Astrocyte of the hippocampus (primary cell): ENCODE results near the gene PPP1CC.
"Not testable (repeated sequence)": the region's sequence is repeated elsewhere in the genome, so short reads cannot be mapped to it uniquely, and the experiment has no call there.

Experiments used
- DNase-seq: peaks from one replicate; pipeline ENCODE4 v3.0.0; 2011; ENCODE audit warnings: low read depth, low spot score

PPP1CC gene

DNA sequence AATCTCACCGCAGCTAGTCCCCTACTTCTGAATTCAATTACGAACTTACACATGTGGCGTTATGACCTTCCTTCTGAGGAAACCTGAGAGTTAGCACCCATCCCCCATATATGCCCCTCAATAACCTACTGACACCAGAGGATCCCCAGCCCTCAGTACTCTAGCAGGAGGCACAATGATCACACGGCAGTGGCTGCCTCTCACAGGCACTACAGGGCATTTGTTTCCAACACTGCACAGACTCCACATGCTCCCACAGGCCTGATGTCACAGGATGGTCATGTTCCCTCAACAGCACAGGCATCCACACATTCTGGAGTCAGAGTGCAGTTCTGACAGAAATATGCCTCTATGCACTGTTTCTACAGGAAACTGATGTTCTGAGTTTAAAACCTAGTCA, 17.4 kb downstream of the PPP1CC start:
- no peak for DNase-seq

DNA sequence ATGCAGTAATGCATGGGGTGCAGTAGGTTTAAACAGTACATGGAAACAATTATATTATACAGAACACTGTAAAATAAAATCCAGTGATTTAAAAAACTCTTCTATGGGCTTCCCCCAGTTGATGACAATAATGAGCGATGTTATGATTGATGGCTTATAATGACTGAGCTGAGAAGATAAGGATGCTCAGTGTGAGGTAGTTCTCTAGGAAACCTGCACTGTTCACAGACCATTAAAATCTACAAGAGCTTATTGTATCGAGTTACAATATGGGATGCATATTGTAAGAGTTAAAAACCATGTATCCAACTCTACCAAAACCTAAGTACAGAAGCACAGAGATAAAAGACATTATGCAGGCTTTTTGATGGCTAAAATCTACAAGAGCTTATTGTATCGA, 19.8 kb downstream of the PPP1CC start:
- DNase-seq = not testable (repeated sequence)

DNA sequence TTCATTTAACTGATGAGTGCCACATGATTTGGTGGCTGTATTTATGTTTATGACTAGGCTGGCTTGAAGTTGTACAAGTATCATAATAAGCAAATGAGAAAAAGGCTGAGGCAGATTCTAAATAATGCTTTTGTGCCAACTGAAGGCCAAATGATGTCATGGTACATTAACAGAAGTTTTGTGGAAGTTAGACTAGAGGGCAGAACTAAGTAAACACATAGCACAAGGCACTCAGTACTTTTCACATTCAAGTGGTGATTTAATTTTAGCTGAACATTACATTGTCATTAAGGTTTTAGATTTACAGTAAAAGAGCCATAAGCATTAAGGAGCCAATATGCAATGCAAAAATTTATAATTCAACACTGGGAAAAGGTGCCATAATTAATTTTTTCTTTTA, 21.1 kb downstream of the PPP1CC start:
- DNase-seq = no peak

DNA sequence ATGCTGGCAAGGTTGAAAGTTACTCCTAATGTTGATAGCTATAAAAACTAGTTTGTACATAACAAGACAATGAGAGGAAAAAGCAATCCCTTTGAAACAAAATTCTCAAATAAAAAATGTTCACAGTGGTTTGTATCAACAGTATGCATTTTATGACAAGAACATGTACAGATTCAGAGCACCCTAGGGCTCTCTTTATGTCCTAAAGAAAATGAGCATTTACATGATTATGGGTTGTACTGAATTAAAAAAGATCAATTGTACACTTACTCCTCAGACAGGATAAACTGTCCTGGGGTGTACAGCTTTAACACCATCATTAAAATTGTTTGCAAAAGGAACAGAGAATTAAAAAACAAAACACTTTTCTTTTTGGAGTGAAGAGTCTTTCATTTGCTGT, 22.2 kb downstream of the PPP1CC start:
- no peak for DNase-seq

DNA sequence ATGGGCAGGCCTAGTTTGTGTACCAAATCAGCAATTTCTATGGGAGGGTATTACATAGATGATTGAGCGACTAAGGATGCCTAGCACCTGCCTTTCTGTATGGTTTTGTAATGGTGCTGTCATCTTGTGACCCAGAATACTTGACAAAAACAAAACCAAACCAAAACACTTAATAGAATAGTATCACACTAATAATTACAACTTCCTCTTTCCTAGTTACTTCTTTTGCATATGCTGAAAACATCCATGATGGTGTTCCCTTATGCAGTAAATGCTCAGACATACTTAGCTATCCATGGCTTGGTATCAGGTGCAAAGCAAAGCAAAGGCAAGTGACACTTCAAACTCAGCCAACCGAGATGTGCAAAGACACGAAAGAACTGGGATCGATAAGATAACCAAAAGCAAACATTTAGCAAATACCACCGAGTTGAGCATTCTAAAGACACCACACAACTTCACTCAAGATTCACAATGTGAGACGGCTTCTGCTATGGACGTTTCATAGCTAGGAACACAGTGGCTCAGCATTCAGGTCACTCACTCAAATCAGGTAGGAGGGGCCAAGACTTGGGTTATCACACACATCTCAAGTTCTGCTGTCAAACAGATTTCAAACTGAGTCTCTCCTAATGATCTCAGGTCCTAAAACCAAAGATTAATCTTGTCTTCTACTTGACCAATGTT, 24.3 kb downstream of the PPP1CC start:
- DNase-seq = no peak

DNA sequence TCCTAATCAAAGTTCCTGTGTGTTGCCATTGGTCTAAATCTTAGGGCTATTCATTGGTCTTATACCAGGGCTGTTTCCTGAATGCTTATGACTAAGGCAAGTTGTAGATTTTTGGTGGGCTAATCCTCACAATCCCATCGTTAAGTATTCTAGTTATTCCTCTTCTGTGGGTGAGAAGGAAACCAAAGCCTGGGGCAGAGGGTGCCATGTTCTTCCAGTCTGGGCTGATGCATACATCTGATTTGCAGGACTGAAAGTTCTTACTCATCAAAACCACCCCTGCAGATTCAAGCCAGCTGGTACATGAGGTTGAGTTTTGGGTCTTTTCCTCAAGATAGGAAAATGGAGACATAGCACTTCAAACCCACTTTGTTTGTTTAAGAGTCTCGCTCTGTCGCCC, 25.7 kb downstream of the PPP1CC start:
- DNase-seq = no peak

DNA sequence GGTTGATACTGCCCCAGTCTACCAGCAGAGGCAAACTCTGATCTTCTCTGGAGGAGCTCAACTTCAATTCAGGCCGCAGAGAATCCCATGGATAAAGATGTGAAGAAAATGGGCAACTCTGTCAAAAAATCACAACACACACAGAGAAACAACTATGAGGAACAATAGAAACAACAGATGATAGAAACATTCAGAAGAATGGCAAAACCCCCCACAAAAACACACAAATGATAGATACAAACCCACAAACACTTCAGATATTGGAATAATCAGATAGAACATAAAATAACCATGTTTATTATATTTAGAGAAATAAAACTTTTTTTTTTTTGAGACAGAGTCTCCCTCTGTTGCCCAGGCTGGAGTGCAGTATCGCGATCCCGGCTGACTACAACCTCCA, 33.8 kb downstream of the PPP1CC start:
- no peak for DNase-seq

DNA sequence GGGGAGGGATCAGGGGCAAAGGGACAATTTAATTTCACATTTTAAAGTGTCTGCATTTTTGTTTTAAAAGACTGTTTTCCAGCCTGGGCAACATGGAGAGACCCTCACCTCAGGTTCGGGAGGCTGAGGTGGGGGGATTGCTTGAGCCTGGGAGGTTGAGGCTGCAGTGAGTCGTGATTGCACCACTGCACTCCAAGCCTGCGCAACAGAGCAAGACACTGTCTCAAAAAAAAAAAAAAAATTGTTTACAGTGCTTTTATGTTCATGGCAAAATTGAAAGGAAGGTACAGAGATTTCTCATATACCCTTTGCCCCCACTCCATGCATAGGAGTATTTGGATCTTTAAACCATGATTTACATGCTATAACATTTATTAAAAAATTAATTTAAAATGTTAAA, 37.4 kb downstream of the PPP1CC start:
- DNase-seq = no peak

DNA sequence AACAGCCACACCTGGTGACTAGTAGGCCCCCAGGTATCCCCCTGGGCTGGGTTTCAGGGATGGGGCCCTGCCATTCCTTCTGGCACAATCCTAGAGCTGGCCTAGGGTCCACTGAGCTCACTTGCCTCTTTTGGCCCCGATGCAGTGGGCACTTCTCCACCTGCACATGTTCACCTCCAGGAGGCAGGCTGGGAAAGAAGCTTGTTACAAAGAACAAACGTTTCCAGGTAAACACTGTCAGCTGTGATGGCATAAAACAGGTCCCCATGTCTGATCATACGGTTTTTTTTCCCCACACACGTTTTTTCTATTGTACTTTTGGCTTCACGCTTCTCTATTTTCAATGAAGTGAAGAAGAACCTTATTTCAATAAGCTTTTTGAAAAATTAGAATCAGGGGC, 37.9 kb downstream of the PPP1CC start:
- no peak for DNase-seq

DNA sequence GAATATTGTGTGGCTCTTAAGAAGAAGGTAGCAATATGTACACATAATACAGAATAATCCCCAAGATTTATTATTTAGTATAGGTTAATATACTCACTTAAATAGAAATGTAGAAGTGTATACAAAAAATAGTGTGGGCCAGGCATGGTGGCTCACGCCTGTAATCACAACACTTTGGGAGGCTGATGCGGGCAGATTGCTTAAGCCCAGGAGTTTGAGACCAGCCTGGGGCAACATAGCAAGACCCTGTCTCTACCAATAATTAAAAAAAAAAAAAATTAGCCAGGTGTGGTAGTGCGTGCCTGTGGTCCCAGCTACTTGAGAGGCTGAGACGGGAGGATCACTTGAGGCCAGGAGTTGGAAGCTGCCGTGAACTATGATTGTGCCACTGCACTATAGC, 38.5 kb downstream of the PPP1CC start:
- DNase-seq = no peak

DNA sequence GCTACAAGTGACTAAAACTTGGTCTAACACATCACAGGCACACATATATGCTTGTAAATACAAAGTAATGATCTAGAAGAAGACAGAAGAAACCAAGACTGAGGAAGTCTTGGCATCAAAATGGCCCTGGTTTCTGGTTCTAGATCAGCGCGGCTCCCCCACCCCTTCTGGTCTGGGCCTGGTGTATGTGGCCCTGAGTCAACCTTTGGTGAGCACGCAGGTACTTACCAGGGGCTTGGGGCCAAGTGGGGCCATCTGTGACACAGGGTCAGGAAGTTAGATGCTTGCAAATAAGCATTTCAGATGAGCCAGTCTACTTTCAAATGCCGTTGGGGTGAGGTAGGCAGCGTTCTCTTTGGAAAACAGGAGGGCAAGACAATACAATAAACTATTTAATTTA, 40.6 kb downstream of the PPP1CC start:
- DNase-seq = no peak

DNA sequence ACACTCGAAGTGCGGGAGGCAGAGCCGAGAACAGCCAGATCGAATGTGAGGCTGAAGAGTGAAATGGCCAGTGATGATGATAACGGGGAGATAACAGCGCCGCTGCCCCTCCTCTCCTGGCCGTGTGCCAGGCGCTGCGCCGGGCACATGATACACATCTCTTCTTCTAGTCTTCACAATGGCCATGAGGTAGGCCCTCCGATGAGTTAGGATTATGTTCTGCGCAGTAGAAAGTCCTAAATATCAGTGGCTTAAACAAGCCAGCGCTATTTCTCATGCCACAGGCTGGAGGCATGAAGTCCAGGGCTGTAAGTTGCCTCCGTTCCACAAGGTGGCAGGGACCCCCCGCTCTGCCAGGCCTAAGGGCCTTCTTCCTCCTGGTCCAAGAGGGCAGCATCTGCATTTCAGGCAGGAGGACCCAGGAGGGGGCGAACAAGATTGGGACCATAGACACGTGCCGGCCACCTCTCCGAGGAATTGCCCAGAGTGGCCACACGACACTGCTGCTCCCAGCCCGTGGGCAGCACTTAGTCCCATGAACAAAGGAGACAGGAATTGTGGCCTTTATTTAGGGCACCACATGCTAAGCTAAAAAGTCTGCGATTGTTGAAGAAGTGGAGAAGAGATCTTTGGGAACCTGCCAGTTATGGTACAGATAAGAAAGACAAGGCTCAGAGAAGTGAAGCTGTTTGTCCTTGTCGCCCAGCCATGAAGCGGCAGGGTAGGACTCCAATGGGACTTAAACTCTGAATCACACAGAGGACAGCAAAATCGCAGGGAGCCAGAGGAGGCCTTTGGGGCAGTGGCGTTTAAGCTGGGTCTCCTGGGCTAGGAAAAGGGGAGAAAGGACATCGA, 42.9 kb downstream of the PPP1CC start:
- DNase-seq = no peak

DNA sequence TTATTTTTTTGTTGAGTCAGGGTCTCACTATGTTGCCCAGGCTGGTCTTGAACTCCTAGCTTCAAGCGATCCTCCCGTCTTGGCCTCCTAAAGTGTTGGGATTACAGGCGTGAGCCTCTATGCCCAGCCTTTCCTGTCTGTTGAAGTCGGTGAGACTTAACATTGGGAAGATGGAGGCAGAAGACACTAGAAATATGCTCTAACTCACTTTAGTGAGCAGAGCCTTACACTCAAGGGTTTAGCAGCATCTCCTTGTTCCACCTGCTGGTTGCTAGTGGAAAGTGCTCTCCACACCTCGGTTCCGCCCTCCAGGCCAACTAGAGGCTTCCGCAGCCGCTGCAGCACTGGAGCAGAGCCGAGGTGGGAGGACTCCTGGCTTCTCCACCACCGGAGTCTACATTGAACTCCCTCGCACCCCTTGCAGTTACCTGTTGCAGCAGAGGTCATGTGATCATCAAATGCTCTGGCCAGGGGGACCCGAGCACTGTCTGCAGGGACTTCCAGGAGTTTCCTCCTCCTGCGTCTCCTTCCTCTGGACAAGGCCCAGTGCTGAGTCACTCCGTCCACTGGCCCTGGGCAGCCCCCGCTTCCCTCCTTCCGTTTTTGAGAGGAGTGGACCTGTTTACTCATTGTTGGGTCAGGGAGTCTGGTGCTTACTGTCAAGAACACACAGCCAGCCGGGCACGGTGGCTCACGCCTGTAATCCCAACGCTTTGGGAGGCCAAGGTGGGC, 44.4 kb downstream of the PPP1CC start:
- DNase-seq = peak; percentile 82

DNA sequence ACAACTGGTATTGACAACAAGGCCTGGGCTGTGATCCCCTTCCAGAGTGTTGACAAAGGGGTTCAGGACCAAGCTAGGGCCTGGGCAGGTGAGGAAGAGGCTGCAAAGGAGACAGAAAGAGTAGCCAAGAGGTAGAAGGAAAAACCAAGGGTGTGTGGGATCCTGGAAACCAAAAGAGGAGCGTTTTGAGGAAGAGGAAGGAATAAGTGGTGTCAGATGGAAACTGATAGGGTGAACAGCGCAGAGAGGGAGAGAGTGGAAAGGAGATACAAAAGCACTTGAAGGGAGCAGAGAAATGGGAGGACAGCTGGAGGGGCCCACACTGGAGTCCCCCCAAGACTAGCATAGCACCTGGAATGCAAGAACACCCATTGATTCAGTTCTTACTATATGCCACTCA, 45.5 kb downstream of the PPP1CC start:
- no peak for DNase-seq

DNA sequence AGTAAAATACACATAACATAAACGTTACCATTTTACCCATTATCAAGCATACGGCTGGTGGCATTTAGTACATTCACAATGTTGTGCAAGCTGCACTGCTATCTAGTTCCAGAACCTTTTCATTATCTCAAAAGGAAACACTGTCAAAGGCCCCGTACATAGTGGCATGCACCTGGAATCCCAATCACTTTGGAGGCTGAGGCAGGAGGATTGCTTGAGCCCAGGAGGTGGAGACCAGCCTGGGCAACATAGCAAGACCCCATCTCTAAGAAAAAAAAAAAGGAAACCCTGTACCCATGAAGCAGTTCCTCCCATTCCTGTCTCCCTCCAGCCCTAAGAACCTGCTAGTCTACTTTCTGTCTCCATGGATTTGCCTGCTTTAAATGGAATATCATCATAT, 46.4 kb downstream of the PPP1CC start:
- DNase-seq = no peak

DNA sequence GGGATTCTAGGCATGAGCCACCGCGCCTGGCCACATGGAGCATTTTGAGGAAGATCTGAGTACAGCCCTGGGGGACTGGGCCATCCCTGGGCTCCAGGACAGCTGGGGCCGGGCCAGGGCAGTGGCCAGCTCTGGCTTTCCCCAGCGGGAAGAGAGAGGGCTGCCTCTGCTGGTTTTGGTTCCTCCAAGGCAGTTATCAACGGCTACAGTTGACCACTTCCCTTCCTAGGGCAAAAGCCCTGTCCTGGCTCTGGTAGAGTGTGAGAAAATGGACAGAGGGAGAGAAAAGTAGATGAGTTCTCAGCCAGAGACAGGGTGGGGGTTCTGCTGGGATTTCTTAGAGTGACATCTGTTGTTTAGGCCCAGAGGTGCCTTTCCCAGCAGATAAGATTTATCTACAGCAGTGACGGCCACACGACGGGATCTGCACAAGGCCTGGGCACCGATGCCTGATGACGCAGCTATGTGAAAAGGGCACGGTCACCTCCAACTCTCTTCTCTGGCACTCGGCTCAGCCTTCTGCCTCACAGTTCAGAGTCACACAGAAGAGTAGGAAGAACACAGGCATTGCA, 48.3 kb downstream of the PPP1CC start:
- no peak for DNase-seq

DNA sequence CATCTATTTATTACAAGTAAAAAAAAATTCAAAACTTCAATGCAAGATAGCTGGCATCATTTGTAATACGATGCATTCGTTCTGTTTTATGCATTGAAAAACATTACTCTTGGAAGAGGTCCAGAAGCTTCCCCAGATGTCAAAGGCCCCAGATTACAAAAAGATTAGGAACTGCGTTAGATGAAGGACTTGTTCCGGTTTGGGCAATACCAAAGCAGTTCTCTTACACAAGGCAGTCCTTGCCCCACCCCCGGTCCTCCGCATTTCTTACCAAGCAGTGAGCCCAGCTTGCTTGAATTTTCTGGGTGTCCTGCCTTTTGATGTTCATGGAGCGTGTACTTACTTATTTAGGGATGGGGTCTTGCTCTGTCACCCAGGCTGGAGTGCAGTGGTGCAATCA, 49.0 kb downstream of the PPP1CC start:
- no peak for DNase-seq

DNA sequence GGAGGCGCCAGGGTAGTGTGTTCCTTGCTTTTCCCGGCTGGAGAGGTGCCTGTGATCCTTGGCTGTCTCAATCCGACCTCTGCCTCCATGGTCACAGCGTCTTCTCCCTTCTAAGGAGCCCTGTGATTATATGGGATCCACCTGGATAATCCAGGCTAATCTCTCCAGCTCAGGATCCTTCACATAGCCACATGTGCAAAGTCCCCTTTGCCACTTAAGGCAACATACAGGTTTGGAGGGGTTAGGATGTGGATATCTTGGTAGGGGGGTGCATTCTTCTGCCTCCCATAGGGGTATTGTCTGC, 52.6 kb downstream of the PPP1CC start:
- DNase-seq = no peak

DNA sequence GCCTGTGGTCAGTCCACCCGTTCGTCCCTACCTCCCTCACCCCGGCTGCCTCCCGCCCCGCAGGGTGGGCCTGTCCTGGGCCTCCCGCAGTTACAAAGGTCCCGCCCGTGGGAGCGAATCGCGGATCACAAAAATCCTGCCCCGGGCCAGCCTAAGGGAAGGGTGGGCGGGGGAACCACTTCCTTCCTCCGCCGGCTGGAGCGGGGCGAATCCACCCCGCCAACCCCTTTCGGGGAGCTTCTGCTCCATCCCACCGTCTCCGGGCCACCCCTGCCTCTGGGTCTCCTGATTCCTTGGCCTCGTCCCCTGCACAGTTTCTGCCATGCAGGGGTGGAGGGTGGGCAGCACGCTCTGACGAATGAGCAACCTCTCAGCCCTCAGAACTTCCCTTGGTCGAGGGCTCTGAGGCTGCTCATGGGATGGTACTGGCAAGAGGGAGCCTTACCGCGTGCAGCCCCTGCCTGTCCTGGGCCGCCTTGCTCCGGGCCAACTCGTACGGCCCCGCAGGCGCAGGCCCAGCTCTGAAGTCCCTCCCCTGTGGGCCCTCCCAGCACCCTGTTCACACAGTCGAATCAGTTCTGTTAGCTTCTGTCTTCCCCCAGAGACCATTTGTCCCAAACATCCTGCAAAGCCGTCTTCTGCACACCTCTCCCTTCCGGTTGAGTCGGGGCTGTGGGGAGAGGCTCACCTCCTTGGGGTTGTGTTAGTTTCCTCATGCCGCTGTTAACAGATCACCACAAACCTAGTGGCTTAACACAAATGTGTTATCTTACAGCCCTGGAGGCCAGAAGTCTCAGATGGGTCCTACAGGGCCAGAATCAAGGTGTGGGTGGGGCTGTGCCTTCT, 53.2 kb downstream of the PPP1CC start:
- DNase-seq = peak; percentile 47

DNA sequence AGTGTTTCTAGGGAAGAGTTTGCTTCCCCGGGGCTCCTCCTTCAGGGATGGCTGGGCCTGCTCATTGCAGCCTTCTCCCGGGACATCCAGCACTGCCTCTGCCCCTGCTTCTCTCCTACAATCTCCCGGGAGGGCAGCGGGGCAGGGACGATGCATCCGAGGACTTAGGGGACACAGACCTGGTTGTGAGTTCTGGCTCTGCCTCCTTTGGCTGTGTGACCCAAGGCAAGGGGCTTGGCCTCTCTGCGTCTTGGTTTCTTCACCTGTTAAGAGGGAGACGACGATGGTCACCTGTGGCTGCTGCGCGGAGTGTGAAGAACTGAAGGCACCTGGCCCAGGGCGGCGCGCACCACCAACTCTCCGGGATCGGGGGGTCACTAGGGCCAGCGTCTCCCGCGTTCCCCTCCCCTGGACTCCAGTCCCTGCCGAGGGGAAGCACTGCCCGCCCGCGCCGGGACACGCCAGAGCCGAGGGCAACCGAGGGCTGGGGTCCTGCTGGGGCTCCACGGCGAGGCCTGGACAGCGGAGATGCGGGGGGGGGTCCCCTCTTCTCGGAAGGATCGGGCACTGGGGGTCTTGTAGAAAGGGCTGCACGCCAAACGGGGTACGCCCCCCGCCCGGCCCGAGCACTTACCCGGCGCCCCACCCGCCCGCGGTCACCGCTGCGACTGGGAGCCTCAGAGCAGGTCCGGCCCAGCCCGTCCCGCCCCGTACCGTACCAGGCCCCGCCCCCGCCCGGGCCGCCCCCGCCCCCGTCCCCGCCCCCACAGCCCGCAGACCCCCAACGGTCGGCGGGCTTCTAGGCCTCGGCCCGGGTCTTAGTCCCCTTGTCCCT, 54.0 kb downstream of the PPP1CC start, which contains the start of gene HVCN1:
TSS of gene HVCN1 (minus strand) at position 670 of the 835 bp plus-strand sequence. CDS start 5,870 bp downstream, outside the sequence.
- DNase-seq = peak; percentile 33
